T47D (cell line): ENCODE data around the gene BNIP5.

ENCODE experiments used
- DNase-seq, 2 experiments: peaks; one replicate each; pipeline versions ENCODE4 v3.0.0 to v3.0.0-alpha.2; 2011 to 2012; ENCODE audit warnings: low read depth in 1 of 2, low spot score in 1 of 2
- JUND ChIP-seq: IDR thresholded peaks from 2 replicates; pipeline ENCODE4 v1.6.1; 2012; ENCODE audit warnings: low read depth
- in situ Hi-C: cut with HindIII; loops from 2 replicates; pipeline ENCODE4 v1.10.0; 2016; ENCODE audit warnings: low sequenced_read_pairs, low pct_unique_long_range_greater_than_20kb

BNIP5 gene

GRCh38 chr6:36289281-36289878 lies 47.3 kb downstream of the BNIP5 start:
- no peak for DNase-seq
- in situ Hi-C loops = no loop called here
- TF ChIP-seq JUND = no peak

GRCh38 chr6:36286858-36287257 lies 49.8 kb downstream of the BNIP5 start:
- in situ Hi-C loops = no loop called here
- no peak for TF ChIP-seq JUND
- no peak for DNase-seq

GRCh38 chr6:36285797-36286196 lies 50.9 kb downstream of the BNIP5 start:
- no peak for TF ChIP-seq JUND
- DNase-seq = no peak
- in situ Hi-C loops = no loop called here

GRCh38 chr6:36285187-36285671 lies 51.5 kb downstream of the BNIP5 start:
- no peak for TF ChIP-seq JUND
- in situ Hi-C loops = no loop called here

GRCh38 chr6:36284359-36284758 lies 52.3 kb downstream of the BNIP5 start:
- in situ Hi-C loops = no loop called here
- TF ChIP-seq JUND = no peak
- no peak for DNase-seq

More at GRCh38 chr6:36285187-36285671, 51.5 kb downstream of the BNIP5 start:
- DNase-seq = no peak

- DNase-seq = no peak
- in situ Hi-C loops = no loop called here
- TF ChIP-seq JUND = no peak
Measured at GRCh38 chr6:36283608-36284007, 53.1 kb downstream of the BNIP5 start.

GRCh38 chr6:36280983-36281382 lies 55.7 kb downstream of the BNIP5 start:
- in situ Hi-C loops = no loop called here
- no peak for TF ChIP-seq JUND

GRCh38 chr6:36280467-36280866 lies 56.2 kb downstream of the BNIP5 start:
- DNase-seq = no peak
- no peak for TF ChIP-seq JUND
- in situ Hi-C loops = no loop called here

More at GRCh38 chr6:36280983-36281382, 55.7 kb downstream of the BNIP5 start:
- no peak for DNase-seq

- no peak for DNase-seq
- no peak for TF ChIP-seq JUND
- in situ Hi-C loops = no loop called here
Measured at GRCh38 chr6:36277946-36278470, 58.7 kb downstream of the BNIP5 start.

GRCh38 chr6:36276581-36277536 lies 59.8 kb downstream of the BNIP5 start:
- in situ Hi-C loops = no loop called here
- DNase-seq = peak in 1 of 2 experiments; percentile 72
- TF ChIP-seq JUND = no peak

- in situ Hi-C loops = no loop called here
Measured at GRCh38 chr6:36273802-36274514, 62.7 kb downstream of the BNIP5 start.

GRCh38 chr6:36273067-36273466 lies 63.6 kb downstream of the BNIP5 start:
- in situ Hi-C loops = no loop called here
- no peak for TF ChIP-seq JUND
- DNase-seq = no peak

More at GRCh38 chr6:36273802-36274514, 62.7 kb downstream of the BNIP5 start:
- no peak for TF ChIP-seq JUND
- no peak for DNase-seq
